ENCODE measurements around the gene AGAP1. TPM values are rescaled to one million over a fixed set of nuclear protein-coding genes. Genes with fewer than 3 reads are reported as not detected.

Gene AGAP1
- total RNA-seq, 1 donor from 2014 or later: 39.4 TPM

GRCh38 chr2:236022128-236022527 is 528.3 kb downstream of the AGAP1 start:
- no peaks in the 10 kb centered on the region for H3K4me1 Mint-ChIP-seq (ENCODE audit: low read depth, unreplicated experiment)
- peaks cover 18% of the 10 kb centered on the region for H3K36me3 Mint-ChIP-seq (ENCODE audit: low read depth, unreplicated experiment)
- no peaks in the 10 kb centered on the region for H3K79me2 ChIP-seq (ENCODE audit: insufficient read depth, low read length)
- TF ChIP-seq CTCF (IDR thresholded peaks at IDR 0.05; ENCODE audit: insufficient read depth, low read depth, low read length) (no peak), EZH2 (IDR thresholded peaks at IDR 0.05; ENCODE audit: insufficient read depth, low read length) (no peak)
- no peaks in the 10 kb centered on the region for H3K9me3 ChIP-seq (ENCODE audit: insufficient read depth, low read depth, low read length)
- no peak overlapping the region for H3K4me3 ChIP-seq (ENCODE audit: insufficient read depth, low read depth, low read length)
- H3K4me3 Mint-ChIP-seq (ENCODE audit: unreplicated experiment): no peak overlapping the region
- H3K4me2 ChIP-seq (ENCODE audit: low read length): no peak overlapping the region
- H2AFZ ChIP-seq (ENCODE audit: low read depth, low read length): no peak overlapping the region
- FAIRE-seq (no peak), DNase-seq (ENCODE audit: low read depth) (no peak)
- no peak overlapping the region for H3K27ac ChIP-seq (ENCODE audit: low read depth, low read length)
- H3K4me1 ChIP-seq (ENCODE audit: insufficient read depth, low read length): no peaks in the 10 kb centered on the region
- no peaks in the 10 kb centered on the region for H3K27me3 ChIP-seq (ENCODE audit: insufficient read depth, low read length)
- H3K9ac ChIP-seq (ENCODE audit: low read length): no peak overlapping the region
- no peaks in the 10 kb centered on the region for H3K36me3 ChIP-seq (ENCODE audit: insufficient read depth, low read length)
- no peaks in the 10 kb centered on the region for H4K20me1 ChIP-seq (ENCODE audit: insufficient read depth, low read length)
- no peaks in the 10 kb centered on the region for H3K27me3 Mint-ChIP-seq (ENCODE audit: low read depth, unreplicated experiment)
- H3K27ac Mint-ChIP-seq (ENCODE audit: unreplicated experiment): no peak overlapping the region
- no peaks in the 10 kb centered on the region for H3K9me3 Mint-ChIP-seq (ENCODE audit: unreplicated experiment)

- H3K4me1 Mint-ChIP-seq (ENCODE audit: low read depth, unreplicated experiment): no peaks in the 10 kb centered on the region
- Histone ChIP-seq H3K4me2 (ENCODE audit: low read length) (no peak overlapping the region), H3K36me3 (ENCODE audit: insufficient read depth, low read length) (no peaks in the 10 kb centered on the region), H4K20me1 (ENCODE audit: insufficient read depth, low read length) (no peaks in the 10 kb centered on the region), H2AFZ (ENCODE audit: low read depth, low read length) (no peak overlapping the region), H3K27ac (ENCODE audit: low read depth, low read length) (no peak overlapping the region), H3K9ac (ENCODE audit: low read length) (no peak overlapping the region), H3K9me3 (ENCODE audit: insufficient read depth, low read depth, low read length) (no peaks in the 10 kb centered on the region), H3K4me1 (ENCODE audit: insufficient read depth, low read length) (no peaks in the 10 kb centered on the region), H3K4me3 (ENCODE audit: insufficient read depth, low read depth, low read length) (no peak overlapping the region), H3K27me3 (ENCODE audit: insufficient read depth, low read length) (no peaks in the 10 kb centered on the region), H3K79me2 (ENCODE audit: insufficient read depth, low read length) (no peaks in the 10 kb centered on the region)
- no peak for TF ChIP-seq EZH2 (IDR thresholded peaks at IDR 0.05; ENCODE audit: insufficient read depth, low read length)
- no peak for TF ChIP-seq CTCF (IDR thresholded peaks at IDR 0.05; ENCODE audit: insufficient read depth, low read depth, low read length)
- peaks cover 7% of the 10 kb centered on the region for H3K36me3 Mint-ChIP-seq (ENCODE audit: low read depth, unreplicated experiment)
- H3K27me3 Mint-ChIP-seq (ENCODE audit: low read depth, unreplicated experiment): no peaks in the 10 kb centered on the region
- no peak for DNase-seq (ENCODE audit: low read depth)
- FAIRE-seq: no peak
- no peak overlapping the region for H3K4me3 Mint-ChIP-seq (ENCODE audit: unreplicated experiment)
- H3K9me3 Mint-ChIP-seq (ENCODE audit: unreplicated experiment): no peaks in the 10 kb centered on the region
- no peak overlapping the region for H3K27ac Mint-ChIP-seq (ENCODE audit: unreplicated experiment)
Measured at GRCh38 chr2:236025892-236026291, 532.0 kb downstream of the AGAP1 start.

- Histone ChIP-seq H3K4me2 (ENCODE audit: low read length) (no peak overlapping the region), H3K27me3 (ENCODE audit: insufficient read depth, low read length) (no peaks in the 10 kb centered on the region), H3K36me3 (ENCODE audit: insufficient read depth, low read length) (no peaks in the 10 kb centered on the region), H3K27ac (ENCODE audit: low read depth, low read length) (no peak overlapping the region), H3K4me1 (ENCODE audit: insufficient read depth, low read length) (no peaks in the 10 kb centered on the region), H3K79me2 (ENCODE audit: insufficient read depth, low read length) (no peaks in the 10 kb centered on the region), H2AFZ (ENCODE audit: low read depth, low read length) (no peak overlapping the region), H3K9me3 (ENCODE audit: insufficient read depth, low read depth, low read length) (no peaks in the 10 kb centered on the region), H3K9ac (ENCODE audit: low read length) (no peak overlapping the region), H4K20me1 (ENCODE audit: insufficient read depth, low read length) (no peaks in the 10 kb centered on the region), H3K4me3 (ENCODE audit: insufficient read depth, low read depth, low read length) (no peak overlapping the region)
- Mint-ChIP-seq H3K9me3 (ENCODE audit: unreplicated experiment) (no peaks in the 10 kb centered on the region), H3K4me1 (ENCODE audit: low read depth, unreplicated experiment) (no peaks in the 10 kb centered on the region), H3K4me3 (ENCODE audit: unreplicated experiment) (no peak overlapping the region), H3K27ac (ENCODE audit: unreplicated experiment) (no peak overlapping the region), H3K36me3 (ENCODE audit: low read depth, unreplicated experiment) (peaks cover 7% of the 10 kb centered on the region), H3K27me3 (ENCODE audit: low read depth, unreplicated experiment) (no peaks in the 10 kb centered on the region)
- no peak for FAIRE-seq
- DNase-seq (ENCODE audit: low read depth): no peak
- TF ChIP-seq EZH2 (IDR thresholded peaks at IDR 0.05; ENCODE audit: insufficient read depth, low read length): no peak
- no peak for TF ChIP-seq CTCF (IDR thresholded peaks at IDR 0.05; ENCODE audit: insufficient read depth, low read depth, low read length)
Measured at GRCh38 chr2:236026841-236027240, 533.0 kb downstream of the AGAP1 start.
